Testis (tissue), 2 donors: ENCODE measurements around the gene SVOPL.

Experiments used
- CTCF ChIP-seq, 3 experiments: fragments of 450-650 bp in 2 of 3; fragments of 200-600 bp in 1 of 3; sonication (generic) in 1 of 3; IDR thresholded peaks; one replicate each; pipeline ENCODE4 v1.5.1; 2016 to 2019; ENCODE audit warnings: antibody characterized with exemption in 3 of 3, mild to moderate bottlenecking in 2 of 3, moderate library complexity in 1 of 3
- POLR2A ChIP-seq: fragments of 450-650 bp; IDR thresholded peaks from one replicate; pipeline ENCODE4 v1.6.1; 2017; ENCODE audit warnings: antibody characterized with exemption, mild to moderate bottlenecking, moderate library complexity

GRCh38 chr7:138602451-138602850 lies 98.7 kb downstream of the SVOPL start:
- no peak for TF ChIP-seq CTCF (IDR thresholded peaks at IDR 0.05)
- no peak for TF ChIP-seq POLR2A
